HG02938 (cell line): ENCODE results near the gene SH3GL1.

Source experiments
- ATAC-seq: cut with Tn5 transposase; IDR thresholded peaks from one replicate; pipeline ENCODE4 v1.9.1; 2021; ENCODE audit warnings: mild to moderate bottlenecking, moderate library complexity; ENCODE audit not compliant: unreplicated experiment

SH3GL1 gene

DNA sequence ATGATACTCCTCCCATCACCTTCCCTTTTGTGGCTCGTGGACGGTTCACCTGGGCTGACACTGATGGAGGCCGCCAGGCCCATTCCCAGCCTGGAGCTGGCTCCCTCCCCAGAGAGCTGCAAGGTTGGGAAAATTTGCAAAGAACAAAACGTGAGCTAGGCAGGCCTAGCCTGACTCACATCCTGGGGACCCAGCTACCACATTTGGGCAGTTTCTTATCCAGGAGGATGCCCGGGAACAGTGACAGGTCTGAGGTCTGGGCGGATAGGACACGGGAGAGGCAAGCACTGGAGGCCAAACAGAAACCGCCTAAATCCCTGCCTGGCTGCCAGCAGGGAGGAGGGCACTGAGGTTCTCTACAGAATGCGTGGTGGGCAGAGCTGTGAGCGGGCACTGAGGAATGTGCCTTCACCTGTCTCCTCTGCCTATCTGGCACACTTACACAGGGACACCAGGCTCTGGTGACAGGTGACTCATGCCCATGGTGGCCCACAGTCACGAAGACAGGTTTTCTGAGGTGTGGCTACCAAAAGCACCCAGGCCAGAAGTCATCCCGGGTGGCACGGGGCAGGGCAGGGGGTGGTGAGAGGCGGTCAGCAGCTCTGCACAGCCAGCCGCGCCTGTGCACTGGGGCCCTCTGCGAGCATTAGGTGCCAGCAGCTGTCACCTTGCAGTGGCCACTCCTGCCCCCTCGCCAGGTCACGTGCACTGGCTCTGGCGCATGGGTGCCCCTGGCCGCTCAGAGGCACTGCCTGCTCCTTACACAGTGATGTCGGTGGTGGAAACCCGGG is 23.2 kb downstream of the SH3GL1 start:
- ATAC-seq, result no peak

DNA sequence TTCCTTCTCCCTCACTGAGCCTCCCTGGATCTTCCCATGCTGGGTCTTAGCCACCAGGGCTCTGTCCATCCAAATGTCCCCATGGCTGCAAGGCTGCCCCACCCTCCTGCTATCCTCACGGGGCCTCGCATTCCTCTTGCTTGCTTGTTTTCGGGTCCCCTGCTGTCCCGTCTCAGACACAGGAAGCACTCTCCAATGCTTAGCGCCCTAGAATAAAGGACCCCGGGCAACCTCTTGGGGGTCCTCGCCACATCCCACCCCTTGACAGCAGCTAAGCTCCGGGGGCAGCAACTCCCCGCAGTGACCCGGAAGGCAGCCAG is 23.7 kb downstream of the SH3GL1 start:
- no peak for ATAC-seq

DNA sequence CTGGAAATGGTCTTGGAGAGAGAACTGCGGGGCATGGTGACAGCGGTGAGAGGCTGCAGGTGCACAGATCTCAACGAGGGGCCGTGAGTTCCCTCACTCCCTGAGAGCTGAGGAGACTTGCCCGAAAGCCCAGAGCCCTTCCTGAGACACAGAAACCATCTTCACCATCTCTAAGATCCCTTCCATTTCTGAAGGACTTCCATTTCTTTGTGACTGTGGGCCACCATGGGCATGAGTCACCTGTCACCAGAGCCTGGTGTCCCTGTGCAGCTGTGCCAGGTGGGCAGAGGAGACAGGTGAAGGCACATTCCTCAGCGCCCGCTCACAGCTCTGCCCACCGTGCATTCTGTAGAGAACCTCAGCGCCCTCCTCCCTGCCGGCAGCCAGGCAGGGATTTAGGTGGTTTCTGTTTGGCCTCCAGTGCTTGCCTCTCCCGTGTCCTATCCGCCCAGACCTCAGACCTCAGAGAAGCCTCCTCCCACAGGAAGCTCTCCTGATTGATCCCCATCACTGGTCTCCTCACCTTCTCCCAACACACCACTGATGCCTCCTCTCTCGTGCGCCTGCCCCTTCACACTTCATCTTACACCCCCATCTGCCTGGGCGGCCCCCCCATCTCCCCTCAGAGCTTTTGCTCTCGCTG is 24.2 kb downstream of the SH3GL1 start:
- ATAC-seq, result no peak

DNA sequence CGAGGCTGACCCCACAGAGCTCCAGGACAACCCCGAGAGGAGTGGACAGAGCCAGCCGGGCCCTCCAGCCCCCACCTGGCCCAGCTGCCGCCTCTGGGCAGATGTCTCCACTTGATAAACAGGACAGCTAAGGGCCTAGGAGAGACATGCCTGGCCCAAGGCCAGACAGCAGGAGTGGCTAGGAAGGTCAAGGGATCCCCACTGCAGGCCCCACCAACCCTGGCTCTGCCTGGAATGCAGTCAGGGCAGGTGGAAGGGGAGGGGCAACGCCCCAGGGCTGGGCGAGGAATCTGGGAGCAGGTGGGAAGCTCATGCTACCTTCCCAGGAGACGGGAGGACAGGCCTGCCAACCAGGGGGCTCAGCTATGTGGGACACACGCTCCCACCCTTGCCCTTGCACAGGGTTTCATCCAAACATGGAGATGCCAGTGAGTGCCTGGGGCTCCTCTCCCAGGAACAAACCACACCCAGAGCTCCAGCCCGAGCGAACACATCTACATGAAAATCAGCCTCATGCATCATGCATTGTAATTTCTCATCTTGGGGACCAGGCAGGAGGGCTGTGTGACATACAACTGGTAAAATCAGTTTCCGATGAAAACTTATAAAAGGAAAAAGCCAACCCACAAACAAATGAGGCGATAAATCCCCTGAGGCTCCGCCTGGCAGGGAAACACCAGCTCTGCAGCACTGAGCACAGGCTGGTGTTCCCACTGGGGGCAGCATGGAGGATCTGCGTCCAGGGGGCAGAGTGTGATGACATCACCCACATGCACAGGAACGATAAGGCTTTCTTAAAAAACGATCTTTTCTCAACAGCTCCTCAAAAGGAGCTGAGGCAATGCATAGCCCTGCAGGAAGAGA is 25.0 kb downstream of the SH3GL1 start:
- ATAC-seq, result no peak

DNA sequence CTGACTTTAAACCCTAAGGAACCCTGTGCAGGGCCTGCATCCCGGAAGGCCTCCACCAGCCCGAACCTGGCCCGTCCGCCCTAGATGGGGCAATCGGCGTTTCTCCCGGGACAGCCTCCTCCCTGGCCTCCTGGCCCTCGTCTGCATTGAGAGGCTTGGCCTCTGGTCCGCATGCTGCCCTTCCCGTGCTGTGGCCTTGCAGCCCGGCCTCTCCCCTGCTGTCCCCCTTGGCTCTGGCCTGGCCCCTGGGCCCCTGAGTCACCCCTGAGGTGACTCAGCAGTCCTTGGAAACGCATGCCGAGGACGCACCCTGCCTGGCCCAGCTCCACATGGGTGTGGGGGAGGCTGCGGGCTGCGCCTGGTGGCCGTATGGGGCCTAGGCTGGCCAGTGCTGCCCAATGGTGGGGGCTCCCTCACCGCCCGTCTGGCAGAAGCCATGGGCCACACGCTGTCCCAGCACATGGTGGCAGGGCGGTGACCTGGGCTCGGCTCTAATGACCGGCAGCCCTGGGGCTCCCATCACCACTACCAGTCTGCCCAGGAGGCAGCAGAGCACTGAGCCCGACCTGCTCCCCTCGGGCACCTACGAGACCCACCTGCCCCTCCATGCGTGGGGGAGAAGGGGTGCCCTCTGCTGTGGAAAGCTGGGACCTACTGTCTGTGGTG is 25.7 kb downstream of the SH3GL1 start:
- no peak for ATAC-seq

DNA sequence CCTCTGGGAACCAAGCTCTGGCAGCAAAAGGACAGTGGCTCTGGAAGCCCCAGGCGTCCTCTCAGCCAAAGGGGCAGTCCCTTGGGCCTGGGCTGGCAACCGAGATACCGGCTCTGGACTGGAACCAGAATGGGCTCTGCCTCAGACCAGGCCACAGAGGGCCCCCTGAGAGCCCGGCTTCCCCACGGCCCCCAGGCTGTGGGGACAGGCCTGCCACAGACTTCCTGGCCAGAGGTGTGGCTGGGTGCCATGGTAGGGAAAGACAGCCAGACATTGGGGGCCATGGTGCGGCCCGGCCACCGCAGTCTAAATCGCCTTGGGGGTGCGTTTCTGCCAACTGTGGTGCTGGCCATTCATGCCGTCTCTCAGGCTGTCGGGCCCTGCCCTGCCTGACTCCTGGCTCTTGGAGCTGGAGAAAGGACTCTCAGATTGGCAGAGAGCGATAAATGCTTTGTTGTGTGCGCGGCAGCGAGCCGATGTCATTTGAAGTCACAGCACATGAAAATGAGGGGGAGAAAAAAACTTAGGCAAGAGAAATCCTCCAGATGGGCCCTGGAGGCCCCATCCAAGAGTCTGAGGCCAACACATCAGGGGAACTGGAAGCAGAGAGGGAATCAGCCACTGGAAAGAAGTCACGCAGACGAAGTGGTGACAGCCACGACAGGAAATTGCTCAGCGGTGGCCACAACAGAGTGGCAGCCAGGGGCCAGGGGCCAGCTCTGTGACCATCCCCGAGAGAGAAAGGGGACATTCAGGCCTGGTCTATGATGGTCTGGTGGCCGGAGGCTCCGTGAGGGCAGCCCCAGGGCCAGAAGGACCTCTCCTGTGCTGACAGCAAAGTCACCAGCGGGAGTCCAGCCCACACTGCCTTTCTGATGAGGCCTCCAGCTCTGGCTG is 26.5 kb downstream of the SH3GL1 start:
- no peak for ATAC-seq

DNA sequence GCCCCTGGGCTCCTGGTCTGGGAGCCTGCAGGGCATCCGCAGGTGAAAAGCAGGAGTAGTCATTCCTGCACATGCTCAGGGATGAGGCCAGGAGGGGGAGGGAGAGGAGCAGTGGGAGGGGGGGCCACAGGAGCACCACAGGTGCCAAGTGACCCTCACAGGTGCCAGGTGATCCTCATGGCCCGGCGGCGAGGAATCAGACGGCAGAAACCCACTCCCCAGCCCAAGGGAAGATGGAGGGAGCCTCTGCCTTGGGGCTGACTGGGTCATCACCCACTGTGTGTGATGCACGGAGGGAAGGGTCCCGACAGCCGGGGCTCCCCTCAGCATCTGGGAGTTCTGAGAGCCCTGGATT is 27.4 kb downstream of the SH3GL1 start:
- ATAC-seq, result no peak

DNA sequence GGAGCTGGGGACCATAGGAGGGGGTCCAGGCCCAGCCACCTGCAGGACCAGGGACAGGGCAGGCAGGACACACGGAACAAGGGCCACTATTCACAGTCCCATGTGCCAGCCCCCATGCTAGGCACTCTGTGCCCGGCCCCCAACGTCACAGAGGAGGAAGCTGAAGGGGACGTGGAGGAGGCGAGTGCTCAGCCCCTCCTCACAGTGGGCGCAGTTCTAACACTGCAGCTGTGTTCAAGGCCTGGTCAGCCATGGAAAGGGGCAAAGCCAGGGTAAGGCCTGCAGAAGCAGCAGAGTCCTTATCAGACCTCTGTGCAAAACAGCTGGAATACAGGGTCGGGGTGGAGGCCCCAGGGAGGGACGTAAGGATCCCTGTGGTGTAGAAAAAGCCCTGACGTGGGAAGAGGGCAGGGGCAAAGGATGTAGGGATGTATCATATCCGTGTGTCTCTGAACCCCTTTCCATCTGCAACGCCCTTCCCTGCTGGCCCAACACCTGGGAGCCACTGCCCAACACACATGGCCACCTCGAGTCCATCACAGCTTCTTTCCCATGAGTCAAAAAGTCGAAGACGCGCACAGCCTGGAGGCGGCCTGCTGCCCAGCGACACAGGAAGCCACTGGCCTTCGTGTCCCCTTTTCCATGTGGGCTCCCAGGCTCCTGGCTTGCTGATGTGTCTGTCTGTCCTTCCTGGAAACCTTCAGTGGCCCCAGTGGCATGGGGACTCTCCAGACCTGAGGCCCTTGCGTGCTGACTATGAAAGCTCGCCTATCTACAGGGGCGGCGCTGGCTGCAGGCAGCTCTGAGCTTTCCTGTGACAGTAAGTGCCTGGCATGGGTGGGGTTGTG is 28.0 kb downstream of the SH3GL1 start:
- ATAC-seq, result no peak

DNA sequence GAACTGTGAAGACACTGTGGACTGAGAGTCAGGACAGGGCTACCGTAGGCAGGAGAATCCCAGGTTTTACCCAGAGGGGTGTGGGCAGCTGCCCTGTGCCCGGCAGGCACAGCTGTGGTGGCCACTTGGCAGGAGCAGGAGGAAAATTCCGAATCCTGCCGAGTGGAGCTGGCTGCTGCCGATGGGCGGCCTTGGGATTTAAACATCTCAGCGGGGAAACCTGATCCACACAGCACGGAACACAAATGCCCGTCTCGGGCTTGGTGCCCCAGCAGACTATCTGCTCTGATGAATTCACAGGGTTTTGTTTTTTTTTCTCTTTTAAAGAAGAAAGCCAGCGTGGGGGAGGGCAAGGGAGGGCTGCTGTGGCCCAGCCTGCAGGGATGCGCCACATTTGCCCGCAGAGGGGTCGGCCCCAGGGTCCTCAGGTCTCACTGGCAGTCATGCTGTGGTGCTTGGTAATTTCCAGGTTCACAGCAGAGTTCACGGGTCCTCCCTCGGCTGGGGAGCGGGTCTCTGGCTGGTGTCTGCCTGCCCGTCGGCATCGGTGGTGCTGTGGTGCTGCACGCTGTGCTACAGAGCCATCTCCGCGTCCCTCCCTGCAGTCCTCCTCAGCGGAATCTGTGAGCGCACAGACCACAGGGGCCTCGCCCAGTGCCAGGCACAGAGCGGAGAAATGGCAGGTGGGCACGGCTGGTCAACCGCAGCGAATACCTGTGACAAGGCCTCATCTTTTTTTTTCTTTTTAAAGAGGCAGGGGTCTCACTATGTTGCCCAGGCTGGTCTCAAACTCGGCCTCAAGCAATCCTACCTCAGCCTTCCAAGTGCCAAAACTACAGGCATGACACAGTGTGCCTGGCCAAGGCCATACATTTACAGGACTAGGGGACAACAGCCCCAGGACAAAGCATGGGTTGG is 28.8 kb downstream of the SH3GL1 start:
- ATAC-seq, result no peak

DNA sequence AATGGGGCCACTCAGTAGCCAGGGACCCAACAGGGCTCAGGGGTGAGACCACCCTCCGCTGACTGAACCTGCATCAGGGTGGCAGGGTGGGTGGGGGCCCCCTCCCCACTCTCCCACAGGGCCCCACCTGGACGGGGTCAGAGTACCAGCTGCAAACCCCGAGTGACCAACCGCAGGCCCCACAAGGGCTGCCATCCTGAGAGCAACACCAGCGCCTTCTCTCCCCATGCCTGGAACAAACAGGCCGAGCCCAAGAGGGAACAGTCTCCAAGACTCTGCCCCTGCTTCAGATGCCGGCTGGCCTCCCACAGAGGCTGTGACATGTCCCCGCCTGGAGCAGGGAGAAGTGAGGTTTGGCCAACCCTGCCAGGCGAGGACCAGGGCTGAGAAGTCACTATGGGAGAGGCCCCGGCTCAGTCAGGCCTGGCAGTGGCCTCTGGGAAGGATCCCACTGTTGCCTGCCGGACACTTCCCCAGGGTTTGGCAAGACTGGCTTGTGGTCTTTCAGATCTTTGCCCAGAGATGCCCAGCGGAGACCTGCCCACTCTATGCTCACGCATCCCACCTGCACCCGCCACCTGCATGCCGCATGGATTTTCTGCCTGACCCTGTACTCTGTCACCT is 29.8 kb downstream of the SH3GL1 start:
- ATAC-seq, result no peak

DNA sequence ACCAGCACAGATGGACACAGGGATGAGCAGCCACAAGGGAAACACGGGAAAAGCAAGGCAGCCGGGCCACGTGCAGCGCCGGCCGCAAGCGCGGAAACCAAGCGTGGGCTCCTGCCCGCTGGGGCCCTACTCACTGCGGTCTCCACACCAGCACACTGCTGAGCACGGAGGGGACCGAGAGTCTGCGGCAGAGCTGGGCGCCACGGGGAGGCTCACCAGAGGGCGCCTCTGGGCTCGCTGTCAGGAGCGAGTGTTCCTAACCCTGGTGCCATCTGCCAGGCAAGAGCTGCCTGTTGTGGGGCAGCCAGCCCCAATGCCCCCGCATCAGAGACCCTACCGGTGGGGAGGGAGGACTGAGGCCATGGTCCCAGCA is 30.5 kb downstream of the SH3GL1 start:
- ATAC-seq, result no peak

DNA sequence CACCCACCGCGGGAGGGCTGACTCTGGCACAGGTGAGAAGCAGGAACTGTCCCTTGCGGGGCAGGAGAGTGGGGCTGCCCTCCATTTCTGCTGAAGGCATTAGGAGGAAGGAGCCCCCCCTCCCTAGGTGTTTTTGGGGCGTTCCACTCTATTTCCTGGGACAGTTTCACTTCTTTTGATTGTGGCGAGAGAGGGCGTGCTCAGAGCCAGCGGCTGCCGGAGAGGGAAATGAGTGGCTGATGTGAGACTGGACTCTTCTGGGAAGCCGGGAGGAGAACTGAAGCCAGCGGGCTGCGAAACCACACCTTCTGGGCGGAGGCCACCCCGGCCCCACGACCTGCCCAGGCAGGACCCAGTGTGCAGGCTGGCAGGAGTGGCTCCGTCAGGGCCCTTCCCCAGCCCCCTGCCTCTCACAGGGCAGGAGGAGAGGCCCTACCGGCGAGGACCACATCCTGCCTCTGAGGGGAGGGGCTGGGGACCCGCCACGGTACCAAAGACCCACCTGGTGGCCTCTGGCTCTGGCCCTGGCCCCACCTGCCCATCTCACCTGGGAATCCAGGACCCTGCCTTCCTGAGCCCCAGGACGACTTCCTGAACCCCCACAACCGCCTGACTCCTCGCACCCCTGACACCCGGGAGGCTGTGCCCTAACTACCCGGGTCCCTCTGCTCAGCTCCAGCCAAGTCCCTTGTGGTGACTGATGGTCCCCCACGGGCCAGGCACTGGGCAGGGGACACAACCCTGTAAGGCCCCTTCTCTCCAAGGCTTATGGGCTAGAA is 31.0 kb downstream of the SH3GL1 start:
- ATAC-seq, result peak; percentile 46

DNA sequence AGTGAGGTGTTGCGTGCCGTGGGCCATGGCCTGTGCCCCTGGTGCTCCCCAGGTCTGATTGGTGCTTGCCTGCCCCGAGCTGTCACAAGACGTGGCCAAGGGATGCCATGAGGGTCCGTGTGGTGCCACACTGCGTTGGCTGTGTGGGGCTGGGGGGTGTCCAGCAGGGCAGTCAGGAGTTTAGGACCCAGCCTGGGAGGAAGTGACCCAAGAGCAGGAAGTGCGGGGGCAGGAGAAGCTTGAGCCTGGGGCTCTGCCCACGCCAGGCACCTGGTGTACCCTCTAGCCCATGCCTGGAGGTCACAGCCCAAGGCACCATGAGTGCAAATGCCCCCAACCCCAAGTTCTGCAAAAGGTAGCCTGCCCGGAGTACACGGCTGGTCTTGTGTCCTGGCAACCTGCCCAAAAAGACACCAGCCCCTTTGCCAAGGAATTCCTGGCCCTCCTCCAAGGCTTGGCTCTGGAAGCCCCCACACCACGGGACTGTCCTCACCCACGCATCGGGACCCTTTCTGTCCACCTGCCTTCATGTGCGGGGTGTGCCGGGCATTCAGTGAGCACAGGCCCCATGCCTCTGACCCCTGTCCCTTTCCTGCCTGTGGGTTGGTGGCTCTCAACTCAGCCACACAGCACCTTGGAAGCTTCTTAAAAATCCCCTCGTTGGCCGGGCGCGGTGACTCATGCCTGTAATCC is 32.1 kb downstream of the SH3GL1 start:
- no peak for ATAC-seq

DNA sequence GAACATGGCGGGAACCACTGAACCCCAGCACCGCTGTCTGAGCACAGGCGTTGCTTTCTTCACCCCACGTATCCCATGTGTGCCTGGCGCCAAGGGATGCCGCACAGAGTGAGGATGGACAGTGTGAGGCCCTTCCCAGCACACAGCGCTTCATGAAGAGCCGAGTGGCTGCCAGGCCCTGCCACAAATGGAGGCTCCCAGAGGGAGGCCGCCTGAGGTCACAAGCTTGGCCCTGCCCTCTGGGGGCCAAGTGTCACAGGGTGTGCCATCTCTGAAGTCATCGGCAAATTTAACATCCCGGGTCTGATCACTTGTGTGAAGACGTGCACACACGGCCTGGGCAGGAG is 32.6 kb downstream of the SH3GL1 start:
- no peak for ATAC-seq

DNA sequence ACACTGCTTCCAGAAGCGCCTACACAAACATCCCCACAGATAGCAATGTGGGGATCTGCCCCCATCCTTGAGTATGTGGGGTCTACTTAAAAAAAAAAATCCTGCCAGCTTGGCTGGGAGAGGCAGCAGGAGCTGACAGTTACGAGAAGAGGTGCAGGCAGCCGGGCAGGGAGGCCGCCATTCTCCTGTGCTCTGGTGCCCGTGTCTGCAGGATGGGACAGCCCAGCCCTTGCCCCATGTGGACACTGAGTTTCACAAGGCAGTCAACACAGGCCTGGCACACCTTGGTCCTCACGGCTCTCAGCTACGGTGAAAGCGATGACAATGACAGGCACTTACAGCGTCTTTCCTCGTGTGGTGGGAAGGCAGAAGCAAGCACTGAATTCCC is 33.0 kb downstream of the SH3GL1 start:
- no peak for ATAC-seq

DNA sequence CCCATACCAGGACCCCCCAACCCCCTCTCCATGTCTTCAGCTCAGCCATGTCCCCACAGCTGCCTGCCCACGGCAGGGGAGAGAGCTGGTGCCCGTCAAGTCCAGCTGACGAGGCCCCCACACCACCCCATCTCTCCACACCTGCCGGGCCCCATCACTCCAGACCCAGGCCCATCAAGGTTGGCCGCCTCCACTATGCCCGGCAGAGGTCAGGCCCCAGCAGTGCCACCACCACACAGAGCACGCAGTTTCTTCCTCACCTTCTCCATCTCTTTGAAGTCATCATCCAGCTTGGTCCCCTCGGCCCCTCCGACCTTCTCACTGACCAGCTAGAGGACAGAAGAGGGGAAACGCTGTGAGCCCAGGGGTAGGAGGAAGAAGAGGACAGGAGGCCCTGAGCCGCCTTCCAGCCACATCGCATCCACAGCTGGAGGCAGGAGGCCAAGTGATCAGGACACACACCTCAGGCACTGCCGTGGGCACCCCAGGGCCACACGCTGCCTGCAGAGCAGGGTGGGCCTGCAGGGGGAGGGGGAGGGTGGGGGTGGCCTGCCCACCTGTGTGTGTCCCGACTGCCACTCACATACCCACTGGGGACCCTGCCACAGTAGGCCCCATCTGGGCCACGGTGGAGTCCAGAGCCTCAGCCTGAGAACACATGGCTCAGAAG is 33.5 kb downstream of the SH3GL1 start:
- ATAC-seq, result no peak
